Effector CD8-positive, alpha-beta T cell (primary cell): Measurements from ENCODE around the gene MAK.
A peak's percentile ranks its signal among the peaks of the same experiment; 100 is the strongest.
"Not testable (repeated sequence)": the region's sequence is repeated elsewhere in the genome, so short reads cannot be mapped to it uniquely, and the experiment has no call there.

ENCODE experiments used
- DNase-seq: peaks from one replicate; lab custom pipeline; 2025; lab: John Stamatoyannopoulos, UW

The MAK gene

GRCh38 chr6:10853849-10854300 lies 15.5 kb upstream of the MAK start:
- not testable (repeated sequence) for DNase-seq

GRCh38 chr6:10852361-10852960 lies 14.1 kb upstream of the MAK start:
- DNase-seq: no peak

- DNase-seq: no peak
Measured at GRCh38 chr6:10850728-10851127, 12.4 kb upstream of the MAK start.

GRCh38 chr6:10849901-10850300 lies 11.6 kb upstream of the MAK start:
- DNase-seq: no peak

GRCh38 chr6:10847684-10848083 lies 9.3 kb upstream of the MAK start:
- no peak for DNase-seq

GRCh38 chr6:10843554-10843953 lies 5.2 kb upstream of the MAK start:
- no peak for DNase-seq

GRCh38 chr6:10838794-10839333 lies 525 bp upstream of the MAK start:
- DNase-seq: no peak

- DNase-seq: peak; percentile 1
Measured at GRCh38 chr6:10837622-10837994, 731 bp downstream of the MAK start.

- DNase-seq: no peak
Measured at GRCh38 chr6:10837009-10837621, 1.2 kb downstream of the MAK start.

- DNase-seq: no peak
Measured at GRCh38 chr6:10834823-10835222, 3.5 kb downstream of the MAK start.

GRCh38 chr6:10831609-10832008 lies 6.7 kb downstream of the MAK start:
- DNase-seq: no peak

GRCh38 chr6:10824819-10825218 lies 13.5 kb downstream of the MAK start:
- DNase-seq: no peak

GRCh38 chr6:10824297-10824696 lies 14.0 kb downstream of the MAK start:
- DNase-seq: no peak

GRCh38 chr6:10814176-10814575 lies 24.2 kb downstream of the MAK start:
- DNase-seq: not testable (repeated sequence)

GRCh38 chr6:10809098-10809497 lies 29.2 kb downstream of the MAK start:
- DNase-seq: no peak

GRCh38 chr6:10808376-10808775 lies 30.0 kb downstream of the MAK start:
- no peak for DNase-seq

GRCh38 chr6:10801224-10801848 lies 37.0 kb downstream of the MAK start:
- peak; percentile 25 for DNase-seq

- DNase-seq: no peak
Measured at GRCh38 chr6:10800810-10801209, 37.5 kb downstream of the MAK start.

- no peak for DNase-seq
Measured at GRCh38 chr6:10794239-10794638, 44.1 kb downstream of the MAK start.

GRCh38 chr6:10793695-10794094 lies 44.6 kb downstream of the MAK start:
- DNase-seq: no peak

- DNase-seq: no peak
Measured at GRCh38 chr6:10793035-10793434, 45.3 kb downstream of the MAK start.

GRCh38 chr6:10792101-10792500 lies 46.2 kb downstream of the MAK start:
- DNase-seq: no peak

GRCh38 chr6:10791673-10792072 lies 46.7 kb downstream of the MAK start:
- no peak for DNase-seq
